Effector memory CD4-positive, alpha-beta T cell (primary cell): ENCODE data around the gene EVI5.
A peak's percentile ranks its signal among the peaks of the same experiment; 100 is the strongest.
"Not testable (repeated sequence)": the region's sequence is repeated elsewhere in the genome, so short reads cannot be mapped to it uniquely, and the experiment has no call there.

Experiments
- DNase-seq, 3 donors: peaks; one replicate each; pipeline ENCODE4 v3.0.0-alpha.2; 2020
- H3K27ac ChIP-seq: 2 replicates; pipeline ENCODE4 v1.7.0; 2013; ENCODE audit warnings: mild to moderate bottlenecking, low read length, moderate library complexity; ENCODE audit not compliant: insufficient read depth, poor library complexity, severe bottlenecking
- H3K27me3 ChIP-seq: replicated peaks from 2 replicates; pipeline ENCODE4 v1.7.0; 2013; ENCODE audit warnings: mild to moderate bottlenecking, low read length; ENCODE audit not compliant: insufficient read depth, control insufficient read depth, poor library complexity, severe bottlenecking
- H3K36me3 ChIP-seq: 2 replicates; pipeline ENCODE4 v1.7.0; 2013; ENCODE audit warnings: mild to moderate bottlenecking, low read length, moderate library complexity; ENCODE audit not compliant: control insufficient read depth, insufficient read depth
- H3K4me1 ChIP-seq: 2 replicates; pipeline ENCODE4 v1.7.0; 2013; ENCODE audit warnings: low read length, mild to moderate bottlenecking; ENCODE audit not compliant: control insufficient read depth, insufficient read depth, poor library complexity, severe bottlenecking
- H3K4me3 ChIP-seq: 2 replicates; pipeline ENCODE4 v1.7.0; 2013; ENCODE audit warnings: low read length, low read depth, mild to moderate bottlenecking; ENCODE audit not compliant: insufficient read depth, poor library complexity, severe bottlenecking
- H3K9me3 ChIP-seq: 2 replicates; pipeline ENCODE4 v1.7.0; 2013; ENCODE audit warnings: mild to moderate bottlenecking, low read length, moderate library complexity; ENCODE audit not compliant: control insufficient read depth

EVI5 gene

GRCh38 chr1:92754000-92754718 lies 30.7 kb downstream of the EVI5 start:
- Histone ChIP-seq H3K27ac (no peak overlapping the region), H3K27me3 (no peaks in the 10 kb centered on the region), H3K36me3 (no peaks in the 10 kb centered on the region), H3K9me3 (no peaks in the 10 kb centered on the region), H3K4me3 (no peak overlapping the region), H3K4me1 (no peaks in the 10 kb centered on the region)
- no peak for DNase-seq

GRCh38 chr1:92752719-92753118 lies 32.2 kb downstream of the EVI5 start:
- Histone ChIP-seq H3K36me3 (no peaks in the 10 kb centered on the region), H3K27ac (no peak overlapping the region)
- no peak for DNase-seq

GRCh38 chr1:92749024-92749634 lies 35.8 kb downstream of the EVI5 start:
- H3K4me3 ChIP-seq: no peak overlapping the region
- H3K36me3 ChIP-seq: no peaks in the 10 kb centered on the region
- H3K4me1 ChIP-seq: no peaks in the 10 kb centered on the region
- no peaks in the 10 kb centered on the region for H3K27me3 ChIP-seq
- peak in 1 of 3 donors; percentile 4 for DNase-seq
- no peaks in the 10 kb centered on the region for H3K9me3 ChIP-seq
- no peak overlapping the region for H3K27ac ChIP-seq

More at GRCh38 chr1:92752719-92753118, 32.2 kb downstream of the EVI5 start:
- H3K9me3 ChIP-seq: no peaks in the 10 kb centered on the region
- H3K4me1 ChIP-seq: no peaks in the 10 kb centered on the region
- H3K27me3 ChIP-seq: no peaks in the 10 kb centered on the region
- no peak overlapping the region for H3K4me3 ChIP-seq

- Histone ChIP-seq H3K27me3 (no peaks in the 10 kb centered on the region), H3K36me3 (no peaks in the 10 kb centered on the region), H3K4me1 (no peaks in the 10 kb centered on the region), H3K27ac (no peak overlapping the region), H3K9me3 (no peaks in the 10 kb centered on the region), H3K4me3 (no peak overlapping the region)
- no peak for DNase-seq
Measured at GRCh38 chr1:92748138-92748537, 36.8 kb downstream of the EVI5 start.

GRCh38 chr1:92747735-92748134 lies 37.2 kb downstream of the EVI5 start:
- Histone ChIP-seq H3K27ac (no peak overlapping the region), H3K27me3 (no peaks in the 10 kb centered on the region), H3K36me3 (no peaks in the 10 kb centered on the region), H3K9me3 (no peaks in the 10 kb centered on the region), H3K4me3 (no peak overlapping the region), H3K4me1 (no peaks in the 10 kb centered on the region)
- DNase-seq: no peak

- H3K27ac ChIP-seq, H3K4me1 ChIP-seq, H3K4me3 ChIP-seq, H3K9me3 ChIP-seq, DNase-seq, H3K27me3 ChIP-seq, H3K36me3 ChIP-seq: not testable (repeated sequence)
Measured at GRCh38 chr1:92746255-92746654, 38.7 kb downstream of the EVI5 start.

GRCh38 chr1:92743221-92743620 lies 41.7 kb downstream of the EVI5 start:
- H3K4me1 ChIP-seq: no peaks in the 10 kb centered on the region
- H3K27me3 ChIP-seq: no peaks in the 10 kb centered on the region
- no peak for DNase-seq
- no peak overlapping the region for H3K27ac ChIP-seq
- no peaks in the 10 kb centered on the region for H3K36me3 ChIP-seq
- no peak overlapping the region for H3K4me3 ChIP-seq
- no peaks in the 10 kb centered on the region for H3K9me3 ChIP-seq

GRCh38 chr1:92739669-92740524 lies 45.0 kb downstream of the EVI5 start:
- no peak for DNase-seq
- H3K27ac ChIP-seq: no peak overlapping the region
- no peaks in the 10 kb centered on the region for H3K9me3 ChIP-seq
- H3K36me3 ChIP-seq: no peaks in the 10 kb centered on the region
- no peak overlapping the region for H3K4me3 ChIP-seq
- no peaks in the 10 kb centered on the region for H3K4me1 ChIP-seq
- H3K27me3 ChIP-seq: no peaks in the 10 kb centered on the region

- H3K36me3 ChIP-seq: no peaks in the 10 kb centered on the region
- H3K4me1 ChIP-seq: no peaks in the 10 kb centered on the region
- DNase-seq: no peak
- no peaks in the 10 kb centered on the region for H3K27me3 ChIP-seq
- no peaks in the 10 kb centered on the region for H3K9me3 ChIP-seq
- no peak overlapping the region for H3K27ac ChIP-seq
- H3K4me3 ChIP-seq: no peak overlapping the region
Measured at GRCh38 chr1:92736395-92736794, 48.5 kb downstream of the EVI5 start.

GRCh38 chr1:92730476-92730875 lies 54.4 kb downstream of the EVI5 start:
- Histone ChIP-seq H3K4me1 (no peaks in the 10 kb centered on the region), H3K9me3 (no peaks in the 10 kb centered on the region), H3K27me3 (no peaks in the 10 kb centered on the region), H3K27ac (no peak overlapping the region), H3K4me3 (no peak overlapping the region), H3K36me3 (no peaks in the 10 kb centered on the region)
- no peak for DNase-seq
